NCI-H446 (cell line): ENCODE results near the gene ARMC3.

ENCODE experiments used
- DNase-seq, 2 experiments: peaks; one replicate each; lab custom pipeline; 2025; lab: John Stamatoyannopoulos, UW

ARMC3 gene

DNA sequence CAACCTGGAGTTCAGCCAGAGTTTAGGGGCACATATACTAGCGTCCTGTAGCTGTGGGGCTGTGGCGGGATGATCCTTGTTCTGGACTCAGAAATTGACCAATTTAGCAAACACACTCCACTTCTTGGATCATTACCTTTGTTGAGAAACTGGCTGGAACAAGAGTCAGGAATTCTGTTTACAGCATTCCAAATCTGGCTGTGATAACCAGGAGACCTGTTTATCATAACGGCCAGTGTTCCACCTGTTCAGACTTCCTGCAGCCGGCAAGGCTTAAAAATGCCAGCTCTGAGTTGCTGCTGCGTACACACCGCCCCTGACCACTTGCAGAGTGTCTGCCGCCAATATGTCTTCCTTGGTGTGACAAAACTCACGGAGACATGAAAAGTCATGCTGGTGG, 64.8 kb downstream of the ARMC3 start:
- no peak for DNase-seq

DNA sequence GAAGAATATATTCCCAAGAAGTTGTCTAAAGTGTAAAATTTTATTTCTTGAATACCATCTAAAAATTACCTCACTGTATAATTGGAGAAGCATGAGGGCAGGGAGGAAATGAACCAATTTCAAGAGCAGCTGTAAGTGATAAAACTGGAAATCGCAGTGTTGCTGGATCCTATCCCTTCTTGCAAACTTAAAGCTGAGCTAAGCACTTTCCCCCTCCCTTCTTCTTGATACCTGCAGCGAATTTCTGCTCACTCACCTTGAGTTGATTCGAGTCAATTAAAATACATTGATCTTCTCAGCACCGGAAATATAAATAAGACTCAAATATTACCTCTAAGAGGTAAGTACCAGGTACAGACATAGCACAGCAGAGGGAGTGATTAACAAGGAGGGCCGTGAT, 65.5 kb downstream of the ARMC3 start:
- no peak for DNase-seq

DNA sequence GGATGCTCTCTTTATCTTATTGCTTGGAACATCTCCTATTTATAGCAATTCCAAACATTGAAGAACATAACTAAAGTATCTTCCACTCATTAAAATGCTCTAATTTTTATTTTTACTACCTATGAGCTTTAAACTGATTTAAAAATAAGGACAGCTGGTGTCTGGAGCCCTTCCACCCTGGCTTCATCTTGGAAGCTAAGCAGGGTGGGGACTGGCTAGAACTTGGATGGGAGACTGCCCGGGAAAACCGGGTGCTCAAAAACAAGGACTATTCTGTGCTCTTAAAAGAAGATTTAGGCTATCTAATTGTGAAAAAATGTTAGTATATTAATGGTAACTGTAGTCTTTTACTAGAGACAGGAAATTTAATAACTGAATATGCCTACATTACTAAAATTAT, 69.2 kb downstream of the ARMC3 start:
- DNase-seq: peak in 1 of 2 experiments; percentile 48

DNA sequence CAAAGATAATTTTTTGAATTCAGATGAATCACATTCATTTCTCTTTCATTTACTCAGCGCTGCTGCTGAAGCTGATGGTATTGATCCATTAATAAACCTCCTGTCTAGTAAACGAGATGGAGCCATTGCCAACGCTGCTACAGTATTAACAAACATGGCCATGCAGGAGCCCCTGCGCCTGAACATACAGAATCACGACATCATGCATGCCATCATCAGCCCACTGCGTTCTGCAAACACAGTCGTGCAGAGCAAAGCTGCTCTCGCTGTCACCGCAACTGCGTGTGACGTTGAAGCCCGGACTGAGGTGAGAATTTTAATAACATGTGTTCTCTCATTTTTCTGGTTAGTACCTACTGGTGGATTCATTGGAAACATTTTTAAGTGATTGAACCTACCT, 70.2 kb downstream of the ARMC3 start:
- no peak for DNase-seq

DNA sequence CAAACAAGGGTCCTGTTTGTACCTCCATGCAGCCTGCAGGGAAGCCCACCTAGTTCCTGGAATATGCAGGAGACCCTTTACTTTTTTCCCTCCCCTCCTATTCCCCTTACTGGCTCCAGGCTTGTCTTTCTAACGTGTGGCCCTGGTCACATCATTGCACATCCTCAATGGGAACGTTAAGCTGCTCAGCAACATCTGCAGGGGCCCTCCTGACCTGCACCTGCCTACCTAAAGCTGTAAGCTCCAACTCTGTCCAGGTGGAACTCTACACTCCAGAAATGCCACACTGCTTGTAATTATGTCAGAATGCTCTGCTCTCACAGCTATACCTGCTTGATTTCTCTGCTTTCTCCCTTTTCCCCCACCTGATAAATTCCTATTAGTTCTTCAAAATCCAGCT, 72.1 kb downstream of the ARMC3 start:
- no peak for DNase-seq

DNA sequence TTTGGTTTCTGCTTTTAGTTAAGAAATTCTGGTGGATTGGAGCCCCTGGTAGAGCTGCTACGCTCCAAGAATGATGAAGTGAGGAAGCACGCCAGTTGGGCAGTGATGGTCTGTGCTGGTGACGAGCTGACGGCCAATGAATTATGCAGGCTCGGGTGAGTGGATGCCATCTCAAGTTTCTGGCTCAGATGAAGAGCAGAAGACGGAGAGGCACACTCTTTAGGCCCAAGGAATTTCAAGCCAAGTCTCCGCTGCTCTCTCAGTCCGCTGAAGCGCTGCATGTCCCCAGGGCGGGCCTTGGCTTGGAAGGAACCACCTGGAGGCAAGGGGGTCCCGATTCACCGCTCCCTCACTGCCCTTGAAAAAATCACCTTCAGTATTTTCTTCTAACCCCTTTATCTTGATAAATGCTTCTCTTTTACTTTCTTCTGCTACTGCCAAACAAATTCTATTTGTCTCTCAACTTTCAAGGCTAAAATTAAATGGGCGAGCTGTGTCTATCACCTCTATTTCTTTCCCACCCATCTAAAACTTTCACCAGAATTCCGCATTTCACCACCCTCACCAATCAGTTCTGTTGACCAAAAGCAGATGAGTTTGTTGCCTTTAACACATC, 74.2 kb downstream of the ARMC3 start:
- DNase-seq: peak in 1 of 2 experiments; percentile 73

DNA sequence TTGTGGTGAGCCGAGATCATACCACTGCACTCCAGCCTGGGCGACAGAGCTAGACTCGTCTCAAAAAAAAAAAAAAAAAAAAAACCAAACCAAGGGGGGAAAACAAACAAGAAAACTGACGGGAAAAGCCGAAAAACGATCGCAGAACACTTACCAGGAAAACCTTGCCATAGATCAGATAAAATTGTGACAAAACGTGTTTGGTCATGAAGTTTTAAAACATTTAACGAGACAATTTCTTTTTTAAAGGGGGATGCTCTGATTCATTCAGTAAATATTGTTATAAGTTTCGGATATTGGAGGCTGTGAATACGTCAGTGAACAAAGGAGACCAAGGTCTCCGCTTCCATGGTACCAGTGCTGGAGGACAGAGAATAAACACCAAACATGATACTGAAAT, 77.3 kb downstream of the ARMC3 start:
- DNase-seq: no peak

DNA sequence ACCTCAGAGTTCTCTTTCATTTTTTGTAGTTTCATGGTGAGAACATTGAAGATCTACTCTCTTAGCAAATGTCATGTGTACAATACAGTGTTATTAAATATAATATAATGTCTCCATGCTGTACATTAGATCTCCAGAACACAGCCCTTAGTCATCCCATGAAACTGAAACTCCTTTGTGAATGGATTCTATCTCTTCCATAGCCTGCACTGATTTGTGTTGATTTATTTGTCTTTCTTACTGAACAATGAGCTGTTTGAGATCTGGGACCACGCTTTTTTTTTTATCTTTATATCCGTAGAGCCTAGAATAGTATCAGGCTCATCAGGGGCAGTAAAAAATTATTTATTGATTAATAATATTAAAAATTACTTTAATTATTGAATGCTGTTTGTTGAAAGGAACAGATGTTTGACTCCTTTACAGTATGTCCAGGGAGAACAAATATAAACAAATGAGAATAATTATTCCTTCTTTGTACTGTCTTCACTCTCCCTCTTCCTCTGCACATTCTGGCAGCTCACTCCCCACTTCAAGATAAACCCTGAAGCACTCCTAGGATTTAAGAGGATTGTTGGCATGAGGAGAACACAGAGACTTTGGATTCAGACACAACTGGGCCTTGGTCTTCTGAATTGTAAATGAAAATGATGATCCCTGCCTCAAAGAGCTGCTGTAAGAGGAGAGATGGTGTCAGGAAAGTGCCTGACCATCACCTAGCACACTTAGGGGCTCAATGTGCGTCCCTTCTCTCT, 85.9 kb downstream of the ARMC3 start:
- DNase-seq: no peak

DNA sequence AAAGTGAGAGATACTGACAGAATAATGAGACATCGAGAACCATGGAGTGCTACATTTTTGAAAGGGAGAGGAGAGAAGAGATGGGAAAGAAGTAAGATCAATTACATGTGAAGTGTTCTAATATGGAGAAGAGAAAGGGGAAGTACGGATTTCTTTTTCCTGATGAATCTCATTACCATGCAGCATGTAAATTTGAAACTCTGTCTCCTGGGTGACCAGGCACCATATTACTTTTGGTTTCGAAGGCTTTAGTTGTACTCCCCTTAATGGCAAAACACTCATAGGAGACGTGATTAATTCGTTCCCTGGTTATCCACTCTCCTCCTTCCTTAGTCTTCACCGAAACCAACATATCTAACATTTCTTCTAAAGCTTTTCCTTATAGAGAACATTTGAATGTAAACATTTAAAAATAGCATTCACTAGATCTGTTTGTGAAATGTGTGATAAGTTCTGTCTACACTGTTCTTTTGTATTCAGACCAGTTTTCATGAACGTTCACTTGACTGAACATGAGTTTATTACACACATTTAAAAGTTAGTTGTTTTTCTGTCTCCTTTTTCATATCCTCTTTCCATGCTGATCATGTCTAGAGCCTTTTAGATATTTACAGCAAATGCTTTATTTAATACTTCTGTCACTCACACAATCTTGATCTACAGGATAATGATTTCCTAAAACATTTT, 87.3 kb downstream of the ARMC3 start:
- no peak for DNase-seq

DNA sequence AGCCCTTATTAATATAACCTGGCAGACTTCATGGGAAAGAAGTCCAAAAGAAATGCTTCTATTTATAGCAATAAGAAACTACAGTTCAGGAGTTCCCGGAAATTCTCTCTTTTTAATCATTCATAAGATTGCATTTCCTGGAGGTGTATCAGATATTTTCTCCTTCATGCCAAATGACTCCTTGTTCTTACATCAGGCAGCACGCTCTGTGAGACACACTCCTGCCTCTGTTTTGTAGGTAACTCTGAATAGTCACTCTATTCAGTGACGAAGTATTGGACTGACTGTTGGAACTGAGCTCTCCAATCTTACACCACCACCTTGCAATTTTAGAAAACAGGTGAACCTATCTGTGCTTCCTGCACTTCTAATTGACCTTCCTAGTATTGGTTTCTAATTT, 88.8 kb downstream of the ARMC3 start:
- no peak for DNase-seq

DNA sequence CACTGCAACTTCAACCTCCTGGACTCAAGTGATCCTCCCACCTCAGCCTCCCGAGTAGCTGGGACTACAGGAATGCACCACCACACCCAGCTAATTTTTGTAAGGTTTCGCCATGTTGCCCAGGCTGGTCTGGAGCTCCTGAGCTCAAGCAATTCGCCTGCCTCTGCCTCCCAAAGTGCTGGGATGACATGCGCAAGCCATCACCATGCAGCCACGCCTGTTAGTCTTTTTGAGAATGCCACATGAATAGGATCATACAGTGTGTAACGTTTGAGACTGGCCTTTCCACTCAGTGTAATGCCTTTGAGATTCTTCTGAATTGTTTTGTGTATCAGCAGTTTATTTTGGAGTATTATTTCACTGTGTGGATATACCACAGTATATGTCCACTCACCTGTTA, 91.8 kb downstream of the ARMC3 start:
- DNase-seq: no peak

DNA sequence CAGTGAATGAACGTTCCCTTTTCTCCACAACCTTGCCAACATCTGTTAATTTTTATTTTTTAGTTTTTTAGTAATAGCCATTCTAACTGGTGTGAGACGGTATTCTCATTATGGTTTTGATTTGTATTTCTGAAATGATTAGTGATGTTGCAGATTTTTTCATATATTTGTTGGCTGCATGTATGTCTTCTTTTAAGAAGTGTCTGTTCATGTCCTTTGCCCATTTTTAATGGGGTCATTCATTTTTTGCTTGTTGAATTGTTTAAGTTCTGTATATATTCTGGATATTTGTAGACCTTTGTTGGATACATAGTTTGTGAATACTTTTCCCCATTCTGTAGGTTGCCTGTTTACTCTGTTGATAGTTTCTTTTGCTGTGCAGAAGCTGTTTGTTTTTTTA, 93.6 kb downstream of the ARMC3 start:
- DNase-seq: no peak

DNA sequence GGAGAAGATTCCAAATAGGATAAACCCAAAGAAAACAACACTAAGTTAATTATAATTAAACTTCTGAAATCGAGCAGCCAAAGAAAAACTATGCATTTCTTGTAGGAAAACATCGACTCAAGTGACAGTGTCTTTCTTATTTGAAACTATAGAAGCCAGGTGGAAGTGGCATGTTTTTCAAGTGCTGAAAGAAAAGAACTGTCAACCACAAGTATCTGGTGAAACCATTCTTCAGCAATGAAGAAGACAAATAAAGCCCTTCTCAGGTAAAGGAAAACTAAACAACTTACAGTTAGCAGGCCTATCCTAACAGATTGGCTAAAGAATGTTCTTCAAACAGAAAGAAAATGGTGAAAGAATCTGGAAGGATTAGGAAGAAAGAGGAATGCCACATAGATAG, 96.1 kb downstream of the ARMC3 start:
- no peak for DNase-seq

DNA sequence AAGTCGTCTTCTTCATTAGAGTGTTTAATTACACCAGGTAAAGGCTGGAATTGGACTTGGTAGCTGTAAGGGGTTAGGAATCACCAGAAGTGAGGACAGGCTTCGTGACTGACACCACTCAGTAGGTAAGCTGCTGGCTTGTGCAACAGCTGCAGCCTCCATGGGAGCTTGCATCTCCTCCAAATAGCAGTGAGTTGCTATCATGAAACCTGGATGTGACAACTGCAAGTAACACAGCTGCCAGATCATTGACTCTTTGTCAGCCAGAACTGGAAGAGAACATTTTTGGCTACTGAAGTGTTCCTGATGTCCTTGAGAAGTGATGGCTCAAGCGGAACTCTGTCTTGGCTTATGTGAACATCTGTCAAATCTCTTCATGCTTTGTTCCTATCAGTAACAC, 103.5 kb downstream of the ARMC3 start:
- no peak for DNase-seq

DNA sequence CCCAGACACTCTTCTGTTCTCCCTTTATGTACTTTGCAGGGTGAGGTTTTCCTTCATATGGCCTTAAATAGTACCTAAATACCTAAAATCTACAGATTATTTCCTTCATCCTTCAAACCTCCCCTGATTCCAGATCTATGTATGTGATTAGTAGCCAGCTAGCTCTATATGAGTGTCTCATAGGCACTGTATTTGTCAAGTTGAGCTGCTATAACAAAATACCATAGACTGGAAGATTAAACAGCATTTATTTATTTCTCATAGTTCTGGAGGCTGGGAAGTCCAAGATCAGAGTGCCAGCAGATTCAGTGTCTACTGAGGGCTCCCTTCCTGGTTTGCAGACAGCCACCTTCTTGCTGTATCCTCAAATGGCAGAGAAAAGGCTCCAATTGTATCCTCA, 106.9 kb downstream of the ARMC3 start:
- DNase-seq: no peak

DNA sequence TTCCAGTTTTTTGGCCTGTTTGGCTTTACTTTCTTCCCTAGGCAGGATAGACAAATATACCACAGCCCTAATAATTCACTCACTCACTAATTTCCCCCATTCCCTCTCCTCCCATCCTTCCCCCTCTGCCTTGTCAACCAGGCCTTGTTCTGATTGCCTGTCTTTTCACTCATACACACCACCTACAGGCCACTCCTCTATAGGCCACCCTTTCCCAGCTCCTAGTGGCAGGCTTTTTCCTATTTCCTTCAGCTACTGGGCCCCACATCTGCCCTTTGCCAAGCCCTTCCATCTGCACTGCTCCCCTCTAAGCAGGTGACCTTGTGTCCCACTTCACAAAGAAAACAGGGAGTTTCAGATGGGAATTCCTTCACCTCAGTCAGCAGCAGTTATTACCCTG, 107.7 kb downstream of the ARMC3 start:
- DNase-seq: no peak

DNA sequence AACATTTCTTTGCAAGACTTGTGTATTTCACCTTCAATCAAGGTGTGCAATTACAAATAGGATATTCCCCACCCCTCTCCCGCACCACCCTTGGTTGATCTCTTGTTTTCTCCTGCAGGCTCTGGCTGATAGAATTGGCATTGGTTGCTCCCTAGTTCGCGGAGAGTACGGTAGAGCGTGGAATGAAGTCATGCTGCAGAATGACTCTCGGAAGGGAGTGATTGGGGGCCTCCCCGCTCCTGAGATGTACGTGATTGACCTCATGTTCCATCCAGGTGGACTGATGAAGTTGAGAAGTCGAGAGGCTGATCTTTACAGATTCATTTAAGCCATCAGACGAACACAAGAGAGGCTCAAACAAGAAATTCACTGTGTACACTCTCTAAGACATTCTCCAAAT, 109.3 kb downstream of the ARMC3 start:
- DNase-seq: no peak

DNA sequence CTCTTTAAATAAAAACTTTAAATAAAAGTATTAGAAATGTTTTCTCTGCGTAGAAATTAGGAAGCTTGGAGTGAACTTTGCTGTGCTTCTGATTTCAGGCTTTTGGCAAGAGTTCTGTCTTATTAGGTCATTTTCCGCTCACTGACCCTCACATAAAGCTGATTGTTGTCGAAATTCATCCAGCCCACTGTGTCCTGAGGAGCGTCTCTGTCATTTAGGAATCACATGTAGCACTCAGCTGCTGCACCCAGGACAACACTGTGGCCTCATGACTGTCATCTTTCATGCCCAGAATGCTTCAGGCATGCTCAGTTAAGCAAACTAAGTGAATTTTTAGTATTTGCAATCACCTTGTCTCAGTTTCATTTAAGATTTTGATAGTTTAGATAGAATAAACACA, 109.7 kb downstream of the ARMC3 start:
- DNase-seq: no peak

DNA sequence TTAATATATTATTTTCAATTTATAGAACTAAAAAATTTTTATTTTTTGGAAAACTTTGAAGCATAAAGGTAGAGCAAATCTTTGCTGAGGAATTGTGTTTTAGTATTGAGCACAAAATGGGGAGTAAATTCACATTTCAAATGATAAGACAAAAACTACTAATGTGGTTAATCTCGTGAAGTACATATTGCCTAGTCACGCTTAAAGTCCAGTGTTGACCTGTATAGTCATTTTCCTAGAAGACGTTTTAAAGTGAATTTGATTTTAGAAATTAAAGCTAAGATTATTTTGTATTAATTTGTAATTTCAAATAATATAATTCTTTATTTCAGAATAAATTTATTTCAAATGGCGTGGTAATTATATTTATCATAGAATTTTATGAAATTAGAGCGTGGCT, 110.3 kb downstream of the ARMC3 start:
- DNase-seq: no peak

DNA sequence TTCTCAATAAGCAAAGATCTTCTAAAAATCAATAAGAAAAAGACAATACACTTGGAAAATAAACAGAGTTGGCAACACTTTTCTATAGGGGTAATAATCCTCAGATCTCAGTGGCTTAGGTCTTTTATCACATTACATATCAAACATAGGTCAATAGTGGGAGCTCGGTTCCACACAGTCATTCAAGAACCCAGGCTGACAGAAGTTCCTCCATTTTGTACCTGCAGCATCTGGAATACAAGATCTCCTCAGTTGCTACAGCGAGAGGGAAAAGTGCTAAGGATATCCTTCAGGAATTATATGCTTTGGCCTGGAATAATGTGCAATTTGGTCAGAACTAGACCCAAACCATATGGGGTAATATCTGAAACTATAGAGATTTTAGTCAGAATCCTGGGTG, 112.1 kb downstream of the ARMC3 start:
- DNase-seq: no peak

DNA sequence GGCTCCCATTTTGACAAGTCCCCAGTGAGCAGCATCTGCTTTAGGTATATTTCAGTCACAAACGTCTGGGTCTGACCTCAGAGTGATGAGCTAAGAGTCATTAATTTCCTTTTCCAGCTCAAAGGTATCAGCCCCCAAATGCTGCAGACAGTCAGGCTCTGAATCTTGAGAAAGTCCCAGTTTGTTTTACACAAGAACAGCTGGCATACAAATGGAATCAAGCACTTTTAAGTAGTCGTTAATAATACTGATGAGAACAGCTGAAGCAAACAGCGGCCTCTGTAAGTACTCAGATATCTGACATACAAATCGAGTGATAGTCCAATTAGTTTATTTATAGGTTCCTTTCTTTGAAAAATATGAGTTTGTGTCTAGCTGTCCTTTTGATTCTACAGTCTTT, 118.2 kb downstream of the ARMC3 start:
- DNase-seq: no peak

DNA sequence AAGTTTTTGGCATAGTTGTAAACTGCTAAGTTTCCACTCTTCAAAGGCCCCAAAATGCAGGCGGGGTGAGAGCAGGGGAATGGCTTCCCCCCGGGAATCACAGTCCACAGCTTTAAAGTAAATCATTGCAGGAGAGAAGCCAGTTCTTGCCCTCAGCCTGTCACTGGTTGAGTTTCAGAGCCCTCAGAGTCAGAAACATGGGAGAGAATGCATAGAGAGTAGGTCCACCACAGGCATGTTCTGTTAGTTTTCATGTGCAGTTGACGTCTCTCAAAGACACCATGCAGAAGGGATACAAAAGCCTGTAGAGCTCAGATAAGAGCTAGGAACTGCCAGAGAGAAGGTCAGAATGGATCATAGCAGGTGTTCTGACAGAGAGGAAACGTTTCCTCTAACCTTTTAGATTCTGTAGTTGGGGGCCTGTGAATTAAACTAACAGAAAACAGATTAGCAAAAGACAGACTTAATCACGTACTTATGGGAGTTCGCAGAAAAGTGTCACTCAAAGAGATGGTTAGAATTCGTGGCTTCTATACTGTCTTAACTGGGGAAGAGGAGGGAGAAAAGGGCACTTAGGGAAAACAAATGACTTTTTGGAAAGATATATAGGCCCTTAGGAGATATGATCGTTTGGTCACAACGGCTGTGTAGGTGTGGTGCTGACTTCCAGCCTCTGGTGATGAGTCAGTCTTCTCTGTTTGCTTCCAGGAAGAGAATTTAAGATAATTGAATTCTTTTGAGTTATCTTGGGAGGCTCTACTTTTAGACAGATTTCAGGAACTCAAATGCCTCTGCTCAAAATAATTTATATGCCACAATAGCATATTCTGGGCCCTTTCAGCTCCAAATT, 119.6 kb downstream of the ARMC3 start:
- DNase-seq: no peak

DNA sequence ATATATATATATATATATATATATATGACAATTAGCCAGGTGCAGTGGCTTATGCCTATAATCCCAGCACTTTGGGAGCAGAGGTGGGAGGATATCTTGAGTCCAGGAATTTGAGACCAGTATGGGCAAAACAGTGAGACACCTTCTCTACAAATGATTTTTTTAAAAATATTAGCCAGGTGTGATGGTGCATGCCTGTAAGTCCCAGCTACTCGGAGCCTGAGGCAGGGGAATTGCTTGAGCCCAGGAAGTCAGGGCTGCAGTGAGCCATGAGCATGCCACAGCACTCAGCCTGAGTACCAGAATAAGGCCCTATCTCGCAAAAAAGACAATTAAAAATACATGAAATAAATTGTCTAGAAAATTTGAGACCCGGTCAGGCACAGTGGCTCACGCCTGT, 120.3 kb downstream of the ARMC3 start:
- no peak for DNase-seq
